Astrocyte (in vitro differentiated cells and primary cell): Measurements from ENCODE around the gene TOP3B. TPM values are rescaled to one million over a fixed set of nuclear protein-coding genes. Genes with fewer than 3 reads are reported as not detected.

Experiments used
- DNase-seq: peaks from one replicate; pipeline ENCODE4 v3.0.0-alpha.2; 2010; ENCODE audit warnings: low read depth
- FAIRE-seq: peaks from 2 replicates; lab custom pipeline; 2011; peaks lifted over from hg19 to GRCh38; lab: Jason Lieb, UNC
- H2AFZ ChIP-seq: 2 replicates; pipeline ENCODE4 v1.6.0; 2012; ENCODE audit warnings: low read depth, low read length, inconsistent platforms
- H3K27ac ChIP-seq: 2 replicates; pipeline ENCODE4 v1.5.1; 2011; ENCODE audit warnings: low read depth, low read length, inconsistent platforms
- H3K27me3 ChIP-seq: 2 replicates; pipeline ENCODE4 v1.6.0; 2011; ENCODE audit warnings: low read length, inconsistent platforms; ENCODE audit not compliant: insufficient read depth
- H3K36me3 ChIP-seq: 2 replicates; pipeline ENCODE4 v1.5.1; 2011; ENCODE audit warnings: low read length, inconsistent platforms; ENCODE audit not compliant: insufficient read depth
- H3K4me1 ChIP-seq: 2 replicates; pipeline ENCODE4 v1.5.1; 2011; ENCODE audit warnings: low read length, inconsistent platforms; ENCODE audit not compliant: insufficient read depth
- H3K4me2 ChIP-seq: 2 replicates; pipeline ENCODE4 v1.6.0; 2012; ENCODE audit warnings: low read length, inconsistent platforms
- H3K4me3 ChIP-seq: 2 replicates; pipeline ENCODE4 v1.5.1; 2011; ENCODE audit warnings: low read depth, mild to moderate bottlenecking, low read length, inconsistent platforms; ENCODE audit not compliant: insufficient read depth
- H3K79me2 ChIP-seq: 2 replicates; pipeline ENCODE4 v1.6.0; 2012; ENCODE audit warnings: mild to moderate bottlenecking, low read length, inconsistent platforms; ENCODE audit not compliant: insufficient read depth
- H3K9ac ChIP-seq: 2 replicates; pipeline ENCODE4 v1.6.0; 2012; ENCODE audit warnings: mild to moderate bottlenecking, low read length, inconsistent platforms
- H3K9me3 ChIP-seq: 2 replicates; pipeline ENCODE4 v1.5.1; 2012; ENCODE audit warnings: low read depth, mild to moderate bottlenecking, low read length, inconsistent platforms; ENCODE audit not compliant: insufficient read depth
- H4K20me1 ChIP-seq: 2 replicates; pipeline ENCODE4 v1.6.0; 2012; ENCODE audit warnings: low read length, inconsistent platforms; ENCODE audit not compliant: insufficient read depth
- H3K27ac Mint-ChIP-seq: one replicate; pipeline ENCODE4 v1.8.0; 2021; ENCODE audit warnings: mild to moderate bottlenecking, mixed read lengths; ENCODE audit not compliant: unreplicated experiment
- H3K27me3 Mint-ChIP-seq: one replicate; pipeline ENCODE4 v1.8.0; 2021; ENCODE audit warnings: low read depth, mixed read lengths; ENCODE audit not compliant: unreplicated experiment
- H3K36me3 Mint-ChIP-seq: one replicate; pipeline ENCODE4 v1.8.0; 2021; ENCODE audit warnings: low read depth, mixed read lengths; ENCODE audit not compliant: unreplicated experiment
- H3K4me1 Mint-ChIP-seq: one replicate; pipeline ENCODE4 v1.8.0; 2021; ENCODE audit warnings: low read depth, mixed read lengths; ENCODE audit not compliant: unreplicated experiment
- H3K4me3 Mint-ChIP-seq: one replicate; pipeline ENCODE4 v1.8.0; 2021; ENCODE audit warnings: mild to moderate bottlenecking, moderate library complexity, mixed read lengths; ENCODE audit not compliant: unreplicated experiment
- H3K9me3 Mint-ChIP-seq: one replicate; pipeline ENCODE4 v1.8.0; 2021; ENCODE audit warnings: mild to moderate bottlenecking, mixed read lengths; ENCODE audit not compliant: unreplicated experiment
- EZH2 ChIP-seq: IDR thresholded peaks from 2 replicates; pipeline ENCODE4 v1.6.1; 2012; ENCODE audit warnings: mild to moderate bottlenecking, low read length, inconsistent platforms; ENCODE audit not compliant: insufficient read depth
- total RNA-seq: library from RNA; stranded (reverse); gene quantifications from 2 replicates; pipeline ENCODE4 v1.2.1, GENCODE V29; 2021
- TF ChIP-seq, protein P1 (sequence below): IDR thresholded peaks from 2 replicates; pipeline ENCODE4 v1.5.1; 2011; ENCODE audit warnings: low read depth, mild to moderate bottlenecking, inconsistent platforms, low read length, moderate library complexity; ENCODE audit not compliant: insufficient read depth

Gene TOP3B
- total RNA-seq, 1 donor from 2014 or later = 37.3 TPM

DNA sequence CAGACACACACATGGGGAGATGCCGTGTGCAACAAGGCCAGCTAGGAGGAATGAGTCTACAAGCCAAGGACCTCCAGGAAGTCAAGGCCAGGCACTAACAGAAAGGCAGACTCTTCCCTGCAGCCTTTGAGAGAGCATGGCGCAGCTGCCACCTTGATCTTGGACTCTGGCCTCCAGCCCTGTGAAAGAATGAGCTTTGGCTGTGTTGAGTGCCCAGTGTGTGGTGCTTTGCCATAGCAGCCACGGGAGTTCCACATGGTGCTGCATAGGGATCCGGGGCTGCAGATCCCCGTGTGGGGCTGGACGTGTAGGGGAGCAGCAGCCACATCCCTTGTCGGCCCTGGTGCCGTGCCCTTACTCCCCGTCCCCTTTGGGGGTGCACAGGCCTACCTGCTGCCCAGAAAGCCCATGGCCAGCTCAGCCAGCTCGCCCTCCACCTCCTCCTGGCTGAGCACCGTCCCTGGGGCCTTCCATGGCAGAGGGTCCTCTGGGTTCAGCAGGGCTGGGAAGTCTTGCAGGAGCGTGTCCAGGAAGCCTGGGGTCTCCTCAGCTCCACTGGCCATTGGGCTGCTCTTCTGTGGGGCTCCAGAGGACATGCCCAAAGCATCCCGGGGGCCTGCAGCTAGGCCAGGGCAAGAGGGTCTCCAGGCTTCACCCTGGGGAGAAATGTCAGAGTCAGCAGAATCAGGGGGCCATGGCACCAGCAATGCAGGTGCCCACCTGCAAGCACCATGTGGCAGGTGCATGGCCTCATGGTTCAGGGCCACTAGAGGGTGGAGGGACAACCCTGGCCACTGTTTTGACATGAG is 36.9 kb downstream of the TOP3B start:
- Mint-ChIP-seq H3K9me3 (peaks cover 4% of the 10 kb centered on the region), H3K27ac (no peak overlapping the region), H3K36me3 (peaks cover 12% of the 10 kb centered on the region), H3K4me1 (peaks cover 32% of the 10 kb centered on the region), H3K27me3 (no peaks in the 10 kb centered on the region), H3K4me3 (no peak overlapping the region)
- H3K9me3 ChIP-seq = no peaks in the 10 kb centered on the region
- peaks cover 7% of the 10 kb centered on the region for H3K36me3 ChIP-seq
- no peak overlapping the region for H3K4me2 ChIP-seq
- no peaks in the 10 kb centered on the region for H3K27me3 ChIP-seq
- peaks cover 29% of the 10 kb centered on the region for H3K4me1 ChIP-seq
- peaks cover 19% of the 10 kb centered on the region for H4K20me1 ChIP-seq
- DNase-seq (no peak), FAIRE-seq (no peak)
- H3K4me3 ChIP-seq = no peak overlapping the region
- peaks cover 37% of the 10 kb centered on the region for H3K79me2 ChIP-seq
- no peak overlapping the region for H2AFZ ChIP-seq
- TF ChIP-seq, protein P1, sequence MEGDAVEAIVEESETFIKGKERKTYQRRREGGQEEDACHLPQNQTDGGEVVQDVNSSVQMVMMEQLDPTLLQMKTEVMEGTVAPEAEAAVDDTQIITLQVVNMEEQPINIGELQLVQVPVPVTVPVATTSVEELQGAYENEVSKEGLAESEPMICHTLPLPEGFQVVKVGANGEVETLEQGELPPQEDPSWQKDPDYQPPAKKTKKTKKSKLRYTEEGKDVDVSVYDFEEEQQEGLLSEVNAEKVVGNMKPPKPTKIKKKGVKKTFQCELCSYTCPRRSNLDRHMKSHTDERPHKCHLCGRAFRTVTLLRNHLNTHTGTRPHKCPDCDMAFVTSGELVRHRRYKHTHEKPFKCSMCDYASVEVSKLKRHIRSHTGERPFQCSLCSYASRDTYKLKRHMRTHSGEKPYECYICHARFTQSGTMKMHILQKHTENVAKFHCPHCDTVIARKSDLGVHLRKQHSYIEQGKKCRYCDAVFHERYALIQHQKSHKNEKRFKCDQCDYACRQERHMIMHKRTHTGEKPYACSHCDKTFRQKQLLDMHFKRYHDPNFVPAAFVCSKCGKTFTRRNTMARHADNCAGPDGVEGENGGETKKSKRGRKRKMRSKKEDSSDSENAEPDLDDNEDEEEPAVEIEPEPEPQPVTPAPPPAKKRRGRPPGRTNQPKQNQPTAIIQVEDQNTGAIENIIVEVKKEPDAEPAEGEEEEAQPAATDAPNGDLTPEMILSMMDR = no peak
- no peak for TF ChIP-seq EZH2
- H3K9ac ChIP-seq = no peak overlapping the region
- no peak overlapping the region for H3K27ac ChIP-seq

DNA sequence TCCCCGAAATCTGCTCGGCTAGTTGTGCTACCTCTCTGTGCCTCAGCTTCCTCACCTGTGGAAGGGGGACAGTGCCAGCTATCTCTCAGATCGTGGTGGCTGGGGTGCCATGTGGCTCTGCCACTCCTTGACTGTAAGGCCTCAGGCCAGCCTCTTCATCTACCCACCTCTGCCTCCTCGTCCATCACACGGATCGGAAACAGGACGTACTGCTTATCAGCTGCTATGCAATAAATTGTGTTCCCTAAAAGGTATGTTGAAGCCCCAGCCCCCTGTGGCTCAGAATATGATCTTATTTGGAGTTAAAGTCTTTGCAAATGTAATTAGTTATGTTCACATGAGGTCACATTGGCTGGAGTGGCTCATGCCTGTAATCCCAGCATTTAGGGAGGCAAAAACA is 37.7 kb downstream of the TOP3B start:
- H3K9me3 Mint-ChIP-seq = peaks cover 4% of the 10 kb centered on the region
- no peak overlapping the region for H3K27ac Mint-ChIP-seq
- peaks cover 32% of the 10 kb centered on the region for H3K4me1 Mint-ChIP-seq
- TF ChIP-seq, protein P1 = no peak
- no peak for TF ChIP-seq EZH2
- no peaks in the 10 kb centered on the region for H3K27me3 ChIP-seq
- no peak overlapping the region for H3K4me3 Mint-ChIP-seq
- H3K27ac ChIP-seq = no peak overlapping the region
- no peak overlapping the region for H3K9ac ChIP-seq
- FAIRE-seq (no peak), DNase-seq (no peak)
- peaks cover 7% of the 10 kb centered on the region for H3K36me3 ChIP-seq
- no peak overlapping the region for H3K4me3 ChIP-seq
- no peaks in the 10 kb centered on the region for H3K9me3 ChIP-seq
- no peak overlapping the region for H2AFZ ChIP-seq
- peaks cover 14% of the 10 kb centered on the region for H3K36me3 Mint-ChIP-seq
- H3K4me2 ChIP-seq = no peak overlapping the region
- H3K4me1 ChIP-seq = peaks cover 29% of the 10 kb centered on the region
- H3K27me3 Mint-ChIP-seq = no peaks in the 10 kb centered on the region
- H3K79me2 ChIP-seq = peaks cover 35% of the 10 kb centered on the region
- H4K20me1 ChIP-seq = peaks cover 19% of the 10 kb centered on the region
